PC-3 (cell line): ENCODE data around the gene SGMS1. TPM values are rescaled to one million over a fixed set of nuclear protein-coding genes. Genes with fewer than 3 reads are reported as not detected.

ENCODE experiments used
- ATAC-seq: fragments of 200-7000 bp; cut with Tn5 transposase; 2 replicates; pipeline ENCODE4 v1.9.1; 2020; ENCODE audit warnings: mild to moderate bottlenecking, moderate library complexity
- BruUV-seq: library from RNA; stranded (reverse); fragments of 400-500 nt; replicated peaks from 2 replicates; lab custom pipeline; 2021; lab: Mats Ljungman, UMichigan
- CTCF ChIA-PET: fragments of 300-600 bp; sonication (Branson Sonifier 250); formaldehyde crosslinking; loops from one replicate; lab custom pipeline; 2022; ENCODE audit warnings: antibody characterized with exemption; lab: Charles Lee
- POLR2A ChIA-PET: fragments of 300-600 bp; sonication (Branson Sonifier 250); formaldehyde crosslinking; loops from one replicate; lab custom pipeline; 2022; ENCODE audit warnings: antibody characterized with exemption; ENCODE audit not compliant: unreplicated experiment; lab: Charles Lee
- DNase-seq: peaks from one replicate; pipeline ENCODE4 v3.0.0-alpha.2; 2015
- H2AFZ ChIP-seq: fragments of 300-600 bp; sonication (generic); 2 replicates; pipeline ENCODE4 v1.6.0; 2016; ENCODE audit warnings: antibody characterized with exemption, low read length
- H3F3A ChIP-seq: fragments of 300-600 bp; sonication (generic); one replicate; pipeline ENCODE4 v1.6.0; 2017; ENCODE audit warnings: antibody characterized with exemption, low read length, control low read depth, mild to moderate bottlenecking; ENCODE audit not compliant: unreplicated experiment
- H3K27ac ChIP-seq: fragments of 300-600 bp; sonication (generic); 2 replicates; pipeline ENCODE4 v1.5.1; 2016; ENCODE audit warnings: mild to moderate bottlenecking, low read length
- H3K27me3 ChIP-seq: fragments of 300-600 bp; sonication (generic); 2 replicates; pipeline ENCODE4 v1.6.1; 2016; ENCODE audit warnings: low read length, mixed read lengths
- H3K36me3 ChIP-seq: fragments of 300-600 bp; sonication (generic); 2 replicates; pipeline ENCODE4 v1.6.1; 2016; ENCODE audit warnings: low read depth, mixed run types, low read length, mixed read lengths
- H3K4me1 ChIP-seq: fragments of 300-600 bp; sonication (generic); 2 replicates; pipeline ENCODE4 v1.5.1; 2016; ENCODE audit warnings: low read length; ENCODE audit not compliant: insufficient read depth
- H3K4me2 ChIP-seq: fragments of 300-600 bp; sonication (generic); 2 replicates; pipeline ENCODE4 v1.6.0; 2016; ENCODE audit warnings: low read length
- H3K4me3 ChIP-seq: fragments of 300-600 bp; sonication (generic); 2 replicates; pipeline ENCODE4 v1.5.1; 2016; ENCODE audit warnings: mild to moderate bottlenecking, low read length, mixed read lengths
- H3K79me2 ChIP-seq: fragments of 300-600 bp; sonication (generic); 2 replicates; pipeline ENCODE4 v1.6.1; 2017; ENCODE audit warnings: low read length, mixed read lengths
- H3K9ac ChIP-seq: fragments of 300-600 bp; sonication (generic); 2 replicates; pipeline ENCODE4 v1.6.0; 2016; ENCODE audit warnings: mild to moderate bottlenecking, low read length
- H3K9me2 ChIP-seq: fragments of 300-600 bp; sonication (generic); replicated peaks from 2 replicates; pipeline ENCODE4 v1.6.1; 2016; ENCODE audit warnings: mixed run types, low read length, mixed read lengths
- H3K9me3 ChIP-seq: fragments of 300-600 bp; sonication (generic); 2 replicates; pipeline ENCODE4 v1.6.1; 2016; ENCODE audit warnings: low read length, mixed read lengths
- H4K20me1 ChIP-seq: fragments of 300-600 bp; sonication (generic); 2 replicates; pipeline ENCODE4 v1.6.1; 2016; ENCODE audit warnings: low read length, mixed read lengths
- EZH2 ChIP-seq: fragments of 300-600 bp; sonication (generic); IDR thresholded peaks from one replicate; pipeline ENCODE4 v1.6.1; 2017; ENCODE audit warnings: antibody characterized with exemption, mild to moderate bottlenecking, low read length; ENCODE audit not compliant: unreplicated experiment
- EZH2phosphoT487 ChIP-seq: fragments of 300-600 bp; sonication (generic); IDR thresholded peaks from 2 replicates; pipeline ENCODE4 v1.6.1; 2018; ENCODE audit warnings: mild to moderate bottlenecking, antibody characterized with exemption, low read length, borderline replicate concordance
- intact Hi-C: fragments of 100-400 bp; cut with micrococcal nuclease; formaldehyde crosslinking; loops from 2 replicates; pipeline ENCODE4 v1.9.0; 2023
- total RNA-seq: library from RNA; depleted of rRNA; stranded (reverse); fragments of >200 nt; gene quantifications from 2 replicates; pipeline ENCODE4 v1.2.3, GENCODE V29; 2014
- TF ChIP-seq, protein P1 (sequence below): fragments of 300-600 bp; sonication (generic); conservative IDR thresholded peaks from 2 replicates; pipeline ENCODE4 v1.5.1; 2017; ENCODE audit warnings: antibody characterized with exemption, low read depth, mild to moderate bottlenecking, low read length

SGMS1 gene
- total RNA-seq, 1 experiment from 2014 or later: 61.4 TPM

DNA sequence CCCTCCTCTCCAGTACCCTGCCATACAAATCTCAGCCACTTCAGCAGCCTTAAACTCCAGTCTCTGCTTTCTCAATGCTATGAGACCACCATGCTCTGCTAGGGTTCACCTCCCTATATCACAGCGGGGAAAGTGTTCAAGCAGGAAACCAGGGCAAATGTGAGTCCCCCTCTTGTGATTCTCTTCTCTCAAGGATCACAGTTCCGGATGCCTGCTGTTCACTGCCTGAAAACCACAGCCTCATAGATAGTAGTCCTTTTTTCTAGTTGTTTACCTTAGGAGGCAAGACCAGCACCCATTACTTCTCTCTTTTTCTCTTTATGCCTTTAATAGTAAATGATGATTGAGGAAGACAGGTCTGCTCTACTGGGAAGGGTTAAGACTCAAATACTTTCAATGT lies 100.8 kb downstream of the SGMS1 start:
- Histone ChIP-seq H3K4me1 (no peaks in the 10 kb centered on the region), H3K9ac (no peak overlapping the region), H3K4me3 (no peak overlapping the region), H3K4me2 (no peak overlapping the region), H3K27ac (no peak overlapping the region), H3K79me2 (no peaks in the 10 kb centered on the region), H4K20me1 (no peaks in the 10 kb centered on the region), H3K36me3 (no peaks in the 10 kb centered on the region), H3K9me2 (no peaks in the 10 kb centered on the region), H2AFZ (no peak overlapping the region), H3F3A (no peaks in the 10 kb centered on the region), H3K27me3 (no peaks in the 10 kb centered on the region), H3K9me3 (no peaks in the 10 kb centered on the region)
- DNase-seq (no peak), ATAC-seq (no peak)
- no TSS peak for BruUV-seq
- intact Hi-C loops: no loop called here
- ChIA-PET CTCF (no interaction called here), POLR2A (no interaction called here)
- no peak for TF ChIP-seq EZH2phosphoT487
- TF ChIP-seq, protein P1, sequence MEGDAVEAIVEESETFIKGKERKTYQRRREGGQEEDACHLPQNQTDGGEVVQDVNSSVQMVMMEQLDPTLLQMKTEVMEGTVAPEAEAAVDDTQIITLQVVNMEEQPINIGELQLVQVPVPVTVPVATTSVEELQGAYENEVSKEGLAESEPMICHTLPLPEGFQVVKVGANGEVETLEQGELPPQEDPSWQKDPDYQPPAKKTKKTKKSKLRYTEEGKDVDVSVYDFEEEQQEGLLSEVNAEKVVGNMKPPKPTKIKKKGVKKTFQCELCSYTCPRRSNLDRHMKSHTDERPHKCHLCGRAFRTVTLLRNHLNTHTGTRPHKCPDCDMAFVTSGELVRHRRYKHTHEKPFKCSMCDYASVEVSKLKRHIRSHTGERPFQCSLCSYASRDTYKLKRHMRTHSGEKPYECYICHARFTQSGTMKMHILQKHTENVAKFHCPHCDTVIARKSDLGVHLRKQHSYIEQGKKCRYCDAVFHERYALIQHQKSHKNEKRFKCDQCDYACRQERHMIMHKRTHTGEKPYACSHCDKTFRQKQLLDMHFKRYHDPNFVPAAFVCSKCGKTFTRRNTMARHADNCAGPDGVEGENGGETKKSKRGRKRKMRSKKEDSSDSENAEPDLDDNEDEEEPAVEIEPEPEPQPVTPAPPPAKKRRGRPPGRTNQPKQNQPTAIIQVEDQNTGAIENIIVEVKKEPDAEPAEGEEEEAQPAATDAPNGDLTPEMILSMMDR: no peak
- no peak for TF ChIP-seq EZH2

DNA sequence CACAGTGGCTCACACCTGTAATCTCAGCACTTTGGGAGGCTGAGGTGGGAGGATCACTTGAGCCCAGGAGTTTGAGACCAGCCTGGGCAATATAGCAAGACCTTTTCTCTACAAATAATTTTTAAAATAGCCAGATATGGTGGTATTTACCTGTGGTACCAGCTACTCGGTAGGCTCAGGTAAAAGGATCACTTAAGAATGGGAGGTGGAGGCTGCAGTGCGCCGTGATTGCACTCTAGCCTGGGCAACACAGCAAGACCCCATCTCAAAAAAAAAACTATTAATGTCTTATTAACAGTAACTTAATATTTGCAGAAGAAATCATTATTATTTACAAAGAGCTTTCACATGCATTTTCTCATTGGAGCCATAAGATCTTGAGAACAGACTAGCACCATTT lies 103.6 kb downstream of the SGMS1 start:
- no peak overlapping the region for H3K4me2 ChIP-seq
- POLR2A ChIA-PET: no interaction called here
- intact Hi-C loops: no loop called here

DNA sequence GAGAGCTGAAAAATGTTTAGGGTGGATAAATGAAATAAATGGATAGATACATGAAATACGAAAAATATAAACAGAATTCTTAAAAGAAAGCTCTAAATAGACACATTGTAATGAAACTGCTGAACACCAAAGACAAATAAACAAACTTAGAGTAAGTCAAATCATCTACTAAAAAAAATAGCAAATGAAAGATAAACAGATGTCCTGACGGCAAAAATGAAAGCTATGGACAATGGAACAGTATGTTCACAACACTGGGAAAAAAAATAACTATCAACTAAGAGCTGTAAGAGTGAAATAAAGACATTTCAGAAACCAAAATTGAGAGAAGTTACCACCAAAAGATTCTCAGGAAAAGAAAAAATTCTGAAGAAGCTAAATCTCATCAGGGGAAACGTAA lies 106.1 kb downstream of the SGMS1 start:
- no peak for DNase-seq
- Histone ChIP-seq H3K27me3 (no peaks in the 10 kb centered on the region), H3K9me2 (no peaks in the 10 kb centered on the region), H3K4me2 (no peak overlapping the region), H3K4me1 (peaks cover 16% of the 10 kb centered on the region), H3K36me3 (no peaks in the 10 kb centered on the region), H3K4me3 (no peak overlapping the region), H3K79me2 (0 out of 2 replicates have a peak, but pooled peaks cover 4% of the 10 kb centered on the region), H4K20me1 (no peaks in the 10 kb centered on the region), H3F3A (no peaks in the 10 kb centered on the region), H3K9ac (no peak overlapping the region), H2AFZ (no peak overlapping the region), H3K27ac (no peak overlapping the region), H3K9me3 (no peaks in the 10 kb centered on the region)
- intact Hi-C loops: no loop called here
- POLR2A ChIA-PET: no interaction called here
- BruUV-seq: no TSS peak
- TF ChIP-seq, protein P1: no peak
- TF ChIP-seq EZH2phosphoT487 (no peak), EZH2 (no peak)
- CTCF ChIA-PET: no interaction called here
- no peak for ATAC-seq

More for the DNA sequence above, 103.6 kb downstream of the SGMS1 start:
- CTCF ChIA-PET: no interaction called here
- no peak overlapping the region for H3K27ac ChIP-seq
- TF ChIP-seq, protein P1: no peak
- TF ChIP-seq EZH2phosphoT487 (no peak), EZH2 (no peak)
- DNase-seq (no peak), ATAC-seq (no peak)
- no peaks in the 10 kb centered on the region for H3K27me3 ChIP-seq
- no peaks in the 10 kb centered on the region for H3K9me2 ChIP-seq
- H3K9ac ChIP-seq: no peak overlapping the region
- H3K4me1 ChIP-seq: peaks cover 3% of the 10 kb centered on the region
- H4K20me1 ChIP-seq: no peaks in the 10 kb centered on the region
- H3K9me3 ChIP-seq: no peaks in the 10 kb centered on the region
- no peak overlapping the region for H3K4me3 ChIP-seq
- H3F3A ChIP-seq: no peaks in the 10 kb centered on the region
- no TSS peak for BruUV-seq
- H3K36me3 ChIP-seq: no peaks in the 10 kb centered on the region
- no peaks in the 10 kb centered on the region for H3K79me2 ChIP-seq
- H2AFZ ChIP-seq: no peak overlapping the region
